GM21737 (cell line): ENCODE results near the gene NIPAL1.

Source experiments
- ATAC-seq: cut with Tn5 transposase; IDR thresholded peaks from one replicate; pipeline ENCODE4 v1.9.1; 2021; ENCODE audit warnings: mild to moderate bottlenecking, moderate library complexity; ENCODE audit not compliant: unreplicated experiment

Gene NIPAL1

GRCh38 chr4:48025005-48025404 is 8.4 kb downstream of the NIPAL1 start:
- no peak for ATAC-seq

- no peak for ATAC-seq
Measured at GRCh38 chr4:48027653-48028052, 11.1 kb downstream of the NIPAL1 start.

GRCh38 chr4:48028696-48029095 is 12.1 kb downstream of the NIPAL1 start:
- no peak for ATAC-seq

- ATAC-seq: no peak
Measured at GRCh38 chr4:48030470-48030869, 13.9 kb downstream of the NIPAL1 start.

- ATAC-seq: no peak
Measured at GRCh38 chr4:48031802-48032525, 15.4 kb downstream of the NIPAL1 start.

- ATAC-seq: no peak
Measured at GRCh38 chr4:48032721-48033120, 16.1 kb downstream of the NIPAL1 start.

- no peak for ATAC-seq
Measured at GRCh38 chr4:48033412-48033811, 16.8 kb downstream of the NIPAL1 start.

GRCh38 chr4:48033825-48034413 is 17.3 kb downstream of the NIPAL1 start:
- ATAC-seq: no peak

GRCh38 chr4:48035952-48036351 is 19.4 kb downstream of the NIPAL1 start:
- ATAC-seq: no peak

- no peak for ATAC-seq
Measured at GRCh38 chr4:48037117-48037462, 20.5 kb downstream of the NIPAL1 start.

GRCh38 chr4:48038666-48039065 is 22.1 kb downstream of the NIPAL1 start:
- ATAC-seq: no peak

- ATAC-seq: no peak
Measured at GRCh38 chr4:48039561-48039960, 23.0 kb downstream of the NIPAL1 start.

GRCh38 chr4:48041535-48042137 is 25.1 kb downstream of the NIPAL1 start:
- ATAC-seq: no peak

GRCh38 chr4:48042979-48043461 is 26.4 kb downstream of the NIPAL1 start:
- no peak for ATAC-seq

GRCh38 chr4:48043504-48043903 is 26.9 kb downstream of the NIPAL1 start:
- no peak for ATAC-seq

- no peak for ATAC-seq
Measured at GRCh38 chr4:48044298-48044697, 27.7 kb downstream of the NIPAL1 start.

GRCh38 chr4:48046059-48046458 is 29.5 kb downstream of the NIPAL1 start:
- no peak for ATAC-seq

- ATAC-seq: peak; percentile 97
Measured at GRCh38 chr4:48047421-48047844, 30.9 kb downstream of the NIPAL1 start.

- ATAC-seq: peak; percentile 13
Measured at GRCh38 chr4:48047896-48048295, 31.3 kb downstream of the NIPAL1 start.

GRCh38 chr4:48049483-48049882 is 32.9 kb downstream of the NIPAL1 start:
- ATAC-seq: no peak

- ATAC-seq: no peak
Measured at GRCh38 chr4:48051078-48051477, 34.5 kb downstream of the NIPAL1 start.
